Heart right ventricle (tissue), 16 donors: Measurements from ENCODE around the gene ZHX3. TPM values are rescaled to one million over a fixed set of nuclear protein-coding genes. Genes with fewer than 3 reads are reported as not detected.
A peak's percentile ranks its signal among the peaks of the same experiment; 100 is the strongest.

Source experiments
- ATAC-seq, 8 donors: fragments of 200-7000 bp; cut with Tn5 transposase; one replicate each; pipeline ENCODE4 v1.9.1; 2020; ENCODE audit warnings: mild to moderate bottlenecking in 8 of 8, moderate library complexity in 8 of 8, moderate number of reproducible peaks in 1 of 8
- DNase-seq, 2 donors: peaks; one replicate each; pipeline ENCODE4 v3.0.0-alpha.2; 2020
- H3K27ac ChIP-seq, 10 donors: fragments of 200-600 bp; sonication (generic) in 2 of 10; one replicate each; pipeline versions ENCODE4 v1.5.0 to v1.8.0; 2020 to 2022; ENCODE audit warnings: mild to moderate bottlenecking in 3 of 10
- H3K27me3 ChIP-seq, 7 donors: fragments of 200-600 bp; one replicate each; pipeline ENCODE4 v1.8.0; 2021 to 2022; ENCODE audit warnings: mild to moderate bottlenecking in 2 of 7
- H3K36me3 ChIP-seq, 9 donors: fragments of 200-600 bp; sonication (generic) in 1 of 9; one replicate each; pipeline versions ENCODE4 v1.5.0 to v1.8.0; 2020 to 2022; ENCODE audit warnings: mild to moderate bottlenecking in 2 of 9
- H3K4me1 ChIP-seq, 9 donors: fragments of 200-600 bp; sonication (generic) in 1 of 9; one replicate each; pipeline versions ENCODE4 v1.5.0 to v1.8.0; 2020 to 2022; ENCODE audit warnings: mild to moderate bottlenecking in 4 of 9
- H3K4me3 ChIP-seq, 10 donors: fragments of 200-600 bp; sonication (generic) in 2 of 10; one replicate each; pipeline versions ENCODE4 v1.5.0 to v1.8.0; 2020 to 2022; ENCODE audit warnings: mild to moderate bottlenecking in 7 of 10, moderate library complexity in 2 of 10
- H3K9me3 ChIP-seq, 11 donors: fragments of 200-600 bp in 10 of 11; sonication (generic) in 2 of 11; one replicate each; pipeline versions ENCODE4 v1.5.0 to v1.8.0; 2013 to 2022; ENCODE audit warnings: mild to moderate bottlenecking in 2 of 11, control low read depth in 1 of 11, moderate library complexity in 1 of 11
- CTCF ChIP-seq, 9 donors: fragments of 200-600 bp; sonication (generic) in 2 of 9; IDR thresholded peaks; one replicate each; pipeline versions ENCODE4 v1.5.0 to v1.8.0; 2021 to 2022; ENCODE audit warnings: antibody characterized with exemption in 9 of 9, mild to moderate bottlenecking in 5 of 9, moderate library complexity in 1 of 9
- WGBS, 2 donors: extraction: QIAGEN DNeasy Blood & Tissue Kit; methylation state at CpG; one replicate each; pipeline ENCODE4 v1.1.7; 2013; ENCODE audit warnings: inconsistent platforms in 1 of 2; 5-methylcytosine and 5-hydroxymethylcytosine counted together
- intact Hi-C, 10 donors: fragments of 100-400 bp; cut with DNase I; formaldehyde crosslinking; loops; one replicate each; pipeline versions ENCODE4 v1.11.1 to v1.14.2; 2022
- polyA plus RNA-seq, 2 donors: library from polyadenylated mRNA; stranded (reverse); fragments of 200-250 nt; gene quantifications; one replicate each; pipeline ENCODE4 v1.2.3, GENCODE V29; 2013
- total RNA-seq, 10 donors: library from RNA; stranded (reverse); fragmentation: NEBNext Ultra II Directional in 3 of 10; extraction: Animal tissue kit (Norgen Biotek cat#: 25700) in 3 of 10; gene quantifications; one replicate each; pipeline versions ENCODE4 v1.2.1 to v1.2.4, GENCODE V29; 2021 to 2023
- donor health status: Arrhythmogenic right ventricular cardiomyopathy.
- donor health status: ischemic (EF 13 %, LVEDD 7.1; RV severe dilation, severe dysfunction).
- donor health status: healthy with polysubstance abuse.
- donor health status: DM: no; HTN: yes; CAD: no.
- donor health status: DM: no; HTN: no; CAD: no.
- donor health status: ischemic (EF 25% LVEDD 6.9; RV normal size, moderate dysfunction).
- donor health status: ischemic (EF 25% LVEDD 5.7; RV mildly dilated, moderate dysfunction).
- donor health status: healthy.
- donor health status: DM: yes; HTN: yes; CAD: no.
- donor health status: Ischemic cardiomyopathy.
- donor health status: ischemic (EF 35%, LVEDD 5.7; RV mildly dilated, moderate dysfunction).
- donor health status: nonischemic (EF 11% LVEDD 7.7; RV severe dilation, severe dysfunction).
- donor health status: DM: yes; HTN: yes; CAD: no.
- donor health status: PGD.
- donor health status: ischemic (EF 29% LVEDD 5.4; RV normal size, mild dysfunction).
- donor health status: nonischemic (EF 23%, LVEDD 6.1; RV moderate dilation, normal function).

The ZHX3 gene
- total and polyA plus RNA-seq, 12 donors = 6.5 to 51.8 (median 30.4) TPM

GRCh38 chr20:41230136-41230535 is 87.4 kb downstream of the ZHX3 start:
- peak overlapping the region in 2 of 10 donors; percentile 41 to 54 for H3K27ac ChIP-seq
- no peak overlapping the region for H3K4me3 ChIP-seq
- no peaks in the 10 kb centered on the region for H3K36me3 ChIP-seq
- WGBS, 2 donors = 39 to 44% methylated on average over 3 of the region's 3 CpGs
- peaks cover 24 to 75% (median 68%) of the 10 kb centered on the region in 9 donors for H3K4me1 ChIP-seq
- no peak for TF ChIP-seq CTCF (IDR thresholded peaks at IDR 0.05)
- intact Hi-C loops = loop anchor here in 9 of 10 donors (2.0 to 10.0 kb wide), 9 partner anchors 55 to 182 kb away; partner anchors contain the start of genes PLCG1 (in 1 of the 9) and ZHX3 (in 1 of the 9)
- no peaks in the 10 kb centered on the region for H3K9me3 ChIP-seq
- no peak for DNase-seq
- peak in 4 of 8 donors; percentile 18 to 58 (median 24) for ATAC-seq
- H3K27me3 ChIP-seq = no peaks in the 10 kb centered on the region

- Histone ChIP-seq H3K27ac (peak overlapping the region in 4 of 10 donors; percentile 24 to 54 (median 44)), H3K9me3 (no peaks in the 10 kb centered on the region), H3K4me3 (no peak overlapping the region), H3K4me1 (peaks cover 20 to 70% (median 60%) of the 10 kb centered on the region in 9 donors), H3K27me3 (no peaks in the 10 kb centered on the region), H3K36me3 (no peaks in the 10 kb centered on the region)
- intact Hi-C loops = no loop called here
- no peak for TF ChIP-seq CTCF (IDR thresholded peaks at IDR 0.05)
- DNase-seq (no peak), ATAC-seq (peak in 2 of 8 donors; percentile 4 to 18)
Measured at GRCh38 chr20:41229259-41229658, 88.3 kb downstream of the ZHX3 start.

- H3K4me1 ChIP-seq = peaks cover 16 to 66% (median 56%) of the 10 kb centered on the region in 9 donors
- peak overlapping the region in 4 of 10 donors; percentile 24 to 54 (median 44) for H3K27ac ChIP-seq
- intact Hi-C loops = no loop called here
- no peaks in the 10 kb centered on the region for H3K9me3 ChIP-seq
- no peak overlapping the region for H3K4me3 ChIP-seq
- ATAC-seq = no peak
- TF ChIP-seq CTCF (IDR thresholded peaks at IDR 0.05) = no peak
- DNase-seq = no peak
- no peaks in the 10 kb centered on the region for H3K27me3 ChIP-seq
- H3K36me3 ChIP-seq = no peaks in the 10 kb centered on the region
Measured at GRCh38 chr20:41228858-41229257, 88.7 kb downstream of the ZHX3 start.

GRCh38 chr20:41226426-41226825 is 91.1 kb downstream of the ZHX3 start:
- H3K9me3 ChIP-seq = no peaks in the 10 kb centered on the region
- TF ChIP-seq CTCF (IDR thresholded peaks at IDR 0.05) = no peak
- H3K4me1 ChIP-seq = peaks cover 6 to 62% (median 47%) of the 10 kb centered on the region in 9 donors
- H3K27me3 ChIP-seq = no peaks in the 10 kb centered on the region
- no peaks in the 10 kb centered on the region for H3K36me3 ChIP-seq
- WGBS, 2 donors = 95 to 98% methylated on average over 1 of the region's 1 CpG
- H3K27ac ChIP-seq = no peak overlapping the region
- no peak overlapping the region for H3K4me3 ChIP-seq
- DNase-seq = no peak
- intact Hi-C loops = no loop called here
- ATAC-seq = no peak
